DLD1 (cell line): ENCODE measurements around the gene OR52H1.
"Not testable (repeated sequence)": the region's sequence is repeated elsewhere in the genome, so short reads cannot be mapped to it uniquely, and the experiment has no call there.

ENCODE experiments used
- in situ Hi-C: cut with HindIII; loops from 2 replicates; pipeline ENCODE4 v1.10.0; 2017; ENCODE audit warnings: low sequenced_read_pairs

OR52H1 gene

GRCh38 chr11:5548440-5548839 lies at the start of gene OR52H1:
Gene OR52H1 (minus strand): TSS chr11:5548540. CDS start chr11:5545505, 3,035 bp downstream.
- in situ Hi-C loops: no loop called here

GRCh38 chr11:5597953-5598352 lies 49.6 kb upstream of the OR52H1 start:
- in situ Hi-C loops: loop anchor here (5.0 kb wide), 1 partner anchor 99 kb away; no protein-coding TSS in a partner anchor

GRCh38 chr11:5596607-5597201 lies 48.4 kb upstream of the OR52H1 start, which contains the start of gene TRIM6:
Gene TRIM6 (plus strand): TSS chr11:5596637. CDS start chr11:5596898, 261 bp downstream.
- in situ Hi-C loops: loop anchor here (5.0 kb wide), 1 partner anchor 101 kb away; no protein-coding TSS in a partner anchor

GRCh38 chr11:5593146-5593545 lies 44.8 kb upstream of the OR52H1 start:
- in situ Hi-C loops: no loop called here

- in situ Hi-C loops: no loop called here
Observed at GRCh38 chr11:5592615-5593014, 44.3 kb upstream of the OR52H1 start.

- in situ Hi-C loops: no loop called here
Observed at GRCh38 chr11:5591613-5592012, 43.3 kb upstream of the OR52H1 start.

- in situ Hi-C loops: not testable (repeated sequence)
Observed at GRCh38 chr11:5589906-5590305, 41.6 kb upstream of the OR52H1 start.

- in situ Hi-C loops: not testable (repeated sequence)
Observed at GRCh38 chr11:5584458-5584857, 36.1 kb upstream of the OR52H1 start.

- in situ Hi-C loops: no loop called here
Observed at GRCh38 chr11:5581014-5581413, 32.7 kb upstream of the OR52H1 start.

GRCh38 chr11:5580577-5580976 lies 32.2 kb upstream of the OR52H1 start, which contains the start of gene OR52B6:
Gene OR52B6 (plus strand): TSS chr11:5580877. CDS start chr11:5580877, 0 bp downstream.
- in situ Hi-C loops: no loop called here

- in situ Hi-C loops: no loop called here
Observed at GRCh38 chr11:5577101-5577500, 28.8 kb upstream of the OR52H1 start.

- in situ Hi-C loops: no loop called here
Observed at GRCh38 chr11:5575152-5575551, 26.8 kb upstream of the OR52H1 start.

- in situ Hi-C loops: no loop called here
Observed at GRCh38 chr11:5574654-5575053, 26.3 kb upstream of the OR52H1 start.

GRCh38 chr11:5564259-5565019 lies 16.1 kb upstream of the OR52H1 start:
- in situ Hi-C loops: no loop called here

GRCh38 chr11:5557751-5558150 lies 9.4 kb upstream of the OR52H1 start:
- in situ Hi-C loops: no loop called here

- in situ Hi-C loops: no loop called here
Observed at GRCh38 chr11:5556596-5557188, 8.4 kb upstream of the OR52H1 start.

GRCh38 chr11:5553343-5553742 lies 5.0 kb upstream of the OR52H1 start:
- in situ Hi-C loops: no loop called here

GRCh38 chr11:5550440-5551095 lies 2.2 kb upstream of the OR52H1 start:
- in situ Hi-C loops: no loop called here

GRCh38 chr11:5547982-5548381 lies 358 bp downstream of the OR52H1 start:
- in situ Hi-C loops: no loop called here

GRCh38 chr11:5546457-5546856 lies 1.9 kb downstream of the OR52H1 start:
- in situ Hi-C loops: no loop called here

- in situ Hi-C loops: no loop called here
Observed at GRCh38 chr11:5541427-5541826, 6.9 kb downstream of the OR52H1 start.
